ENCODE measurements around the gene PLA2G2C. TPM values are rescaled to one million over a fixed set of nuclear protein-coding genes. Genes with fewer than 3 reads are reported as not detected.

The PLA2G2C gene
- polyA plus RNA-seq, 2 donors: 0.07 to 0.14 TPM

- no peaks in the 10 kb centered on the region for H3K27me3 ChIP-seq (ENCODE audit: control insufficient read depth in 1 of 2, insufficient read depth in 2 of 2, low read length in 2 of 2)
- no peaks in the 10 kb centered on the region for H3K4me1 ChIP-seq (ENCODE audit: control insufficient read depth in 2 of 2, insufficient read depth in 2 of 2, low read length in 1 of 2)
- no peaks in the 10 kb centered on the region for H3K9me3 ChIP-seq (ENCODE audit: control insufficient read depth in 2 of 2, insufficient read depth in 1 of 2, low read depth in 1 of 2, low read length in 1 of 2)
- no peak overlapping the region for H3K27ac ChIP-seq (ENCODE audit: low read depth in 2 of 2, low read length in 1 of 2)
- no peak overlapping the region for H3K4me3 ChIP-seq (ENCODE audit: low read depth in 1 of 2, low read length in 2 of 2)
- 86 to 88% methylated on average over 7 of the region's 7 CpGs for WGBS, 2 donors
- H3K36me3 ChIP-seq (ENCODE audit: control insufficient read depth in 2 of 2, insufficient read depth in 2 of 2, low read length in 1 of 2): no peaks in the 10 kb centered on the region
These were observed 70.4 kb downstream of the PLA2G2C start for GRCh38 chr1:20115916-20116315.

GRCh38 chr1:20115479-20115878, 70.8 kb downstream of the PLA2G2C start:
- Histone ChIP-seq H3K27me3 (ENCODE audit: control insufficient read depth in 1 of 2, insufficient read depth in 2 of 2, low read length in 2 of 2) (no peaks in the 10 kb centered on the region), H3K4me3 (ENCODE audit: low read depth in 1 of 2, low read length in 2 of 2) (no peak overlapping the region), H3K27ac (ENCODE audit: low read depth in 2 of 2, low read length in 1 of 2) (no peak overlapping the region), H3K4me1 (ENCODE audit: control insufficient read depth in 2 of 2, insufficient read depth in 2 of 2, low read length in 1 of 2) (no peaks in the 10 kb centered on the region), H3K36me3 (ENCODE audit: control insufficient read depth in 2 of 2, insufficient read depth in 2 of 2, low read length in 1 of 2) (no peaks in the 10 kb centered on the region), H3K9me3 (ENCODE audit: control insufficient read depth in 2 of 2, insufficient read depth in 1 of 2, low read depth in 1 of 2, low read length in 1 of 2) (no peaks in the 10 kb centered on the region)
- 84 to 86% methylated on average over 4 of the region's 4 CpGs for WGBS, 2 donors

GRCh38 chr1:20114021-20114648, 72.2 kb downstream of the PLA2G2C start:
- no peaks in the 10 kb centered on the region for H3K36me3 ChIP-seq (ENCODE audit: control insufficient read depth in 2 of 2, insufficient read depth in 2 of 2, low read length in 1 of 2)
- H3K4me3 ChIP-seq (ENCODE audit: low read depth in 1 of 2, low read length in 2 of 2): no peak overlapping the region
- 60 to 69% methylated on average over 15 of the region's 15 CpGs for WGBS, 2 donors
- no peaks in the 10 kb centered on the region for H3K4me1 ChIP-seq (ENCODE audit: control insufficient read depth in 2 of 2, insufficient read depth in 2 of 2, low read length in 1 of 2)
- no peaks in the 10 kb centered on the region for H3K9me3 ChIP-seq (ENCODE audit: control insufficient read depth in 2 of 2, insufficient read depth in 1 of 2, low read depth in 1 of 2, low read length in 1 of 2)
- no peak overlapping the region for H3K27ac ChIP-seq (ENCODE audit: low read depth in 2 of 2, low read length in 1 of 2)
- no peaks in the 10 kb centered on the region for H3K27me3 ChIP-seq (ENCODE audit: control insufficient read depth in 1 of 2, insufficient read depth in 2 of 2, low read length in 2 of 2)

Other genes with a start within 250 kb of the PLA2G2C start
- 10 to 100 TPM; 15.7 to 81.7 TPM for gene PLA2G2A, start 206.9 kb downstream of the PLA2G2C start, polyA plus RNA-seq
- 1 to 10 TPM; 4.0 to 4.2 TPM for gene PLA2G5, start 116.3 kb downstream of the PLA2G2C start, polyA plus RNA-seq
- under 1 TPM in 1 of 2 donors, not detected in 1; 0.02 TPM for gene PLA2G2D, start 67.0 kb downstream of the PLA2G2C start, polyA plus RNA-seq
- under 1 TPM; 0.01 to 0.02 TPM for gene PLA2G2F, start 47.2 kb downstream of the PLA2G2C start, polyA plus RNA-seq
- 1 to 10 TPM in 1 of 2 donors, under 1 TPM in 1; 0.35 to 1.2 TPM for gene UBXN10, start 422 bp downstream of the PLA2G2C start, polyA plus RNA-seq
- gene VWA5B1, start 104.4 kb upstream of the PLA2G2C start, polyA plus RNA-seq: not detected

Data from esophagus (tissue), 2 donors.